Fibroblast of lung (primary cell): ENCODE data around the gene NCOA4. TPM values are rescaled to one million over a fixed set of nuclear protein-coding genes. Genes with fewer than 3 reads are reported as not detected.

Experiments
- DNase-seq, 2 donors: peaks; one replicate each; pipeline versions ENCODE4 v3.0.0 to v3.0.0-alpha.2; 2010; ENCODE audit warnings: low read depth in 2 of 2
- H2AFZ ChIP-seq: 2 replicates; pipeline ENCODE4 v1.5.1; 2012; ENCODE audit warnings: low read length, control low read depth, inconsistent platforms
- H3K27ac ChIP-seq: 2 replicates; pipeline ENCODE4 v1.5.1; 2011; ENCODE audit warnings: low read length, control low read depth; ENCODE audit not compliant: insufficient read depth
- H3K27me3 ChIP-seq: 2 replicates; pipeline ENCODE4 v1.5.1; 2011; ENCODE audit warnings: mild to moderate bottlenecking, low read length; ENCODE audit not compliant: control insufficient read depth, insufficient read depth
- H3K36me3 ChIP-seq: 2 replicates; pipeline ENCODE4 v1.5.1; 2011; ENCODE audit warnings: low read length; ENCODE audit not compliant: control insufficient read depth, insufficient read depth
- H3K4me1 ChIP-seq: 2 replicates; pipeline ENCODE4 v1.5.1; 2011; ENCODE audit warnings: low read length; ENCODE audit not compliant: control insufficient read depth, insufficient read depth; ENCODE audit errors: extremely low read depth
- H3K4me2 ChIP-seq: 2 replicates; pipeline ENCODE4 v1.5.1; 2011; ENCODE audit warnings: low read length, control low read depth; ENCODE audit not compliant: insufficient read depth; ENCODE audit errors: extremely low read depth
- H3K4me3 ChIP-seq, 4 experiments: fragments of 200-600 bp in 1 of 4; sonication (generic) in 1 of 4; replicated peaks in 1 of 4; 2 replicates each; pipeline ENCODE4 v1.5.1; 2011 to 2016; ENCODE audit warnings: low read length in 4 of 4, low read depth in 3 of 4, mild to moderate bottlenecking in 3 of 4, control low read depth in 2 of 4, inconsistent platforms in 1 of 4, mixed read lengths in 1 of 4; ENCODE audit not compliant: insufficient read depth in 1 of 4; ENCODE audit errors: control extremely low read depth in 1 of 4
- H3K79me2 ChIP-seq: 2 replicates; pipeline ENCODE4 v1.5.1; 2012; ENCODE audit warnings: mild to moderate bottlenecking, low read length, inconsistent platforms; ENCODE audit not compliant: control insufficient read depth, insufficient read depth
- H3K9ac ChIP-seq: 2 replicates; pipeline ENCODE4 v1.5.1; 2011; ENCODE audit warnings: mild to moderate bottlenecking, low read length, control low read depth; ENCODE audit not compliant: insufficient read depth
- H3K9me3 ChIP-seq: 2 replicates; pipeline ENCODE4 v1.5.1; 2012; ENCODE audit warnings: low read depth, low read length; ENCODE audit not compliant: control insufficient read depth, insufficient read depth
- H4K20me1 ChIP-seq: 2 replicates; pipeline ENCODE4 v1.5.1; 2011; ENCODE audit warnings: low read length; ENCODE audit not compliant: control insufficient read depth, insufficient read depth; ENCODE audit errors: extremely low read depth
- CTCF ChIP-seq, 2 donors: IDR thresholded peaks in 1 of 2; conservative IDR thresholded peaks in 1 of 2; 1 replicate in 1 of 2; 2 replicates in 1 of 2; pipeline ENCODE4 v1.5.1; 2011 to 2012; ENCODE audit warnings: low read length in 2 of 2, control low read depth in 1 of 2, inconsistent platforms in 1 of 2, low read depth in 1 of 2, mild to moderate bottlenecking in 1 of 2
- EZH2 ChIP-seq: IDR thresholded peaks from 2 replicates; pipeline ENCODE4 v1.5.1; 2012; ENCODE audit warnings: low read length, control low read depth, mild to moderate bottlenecking; ENCODE audit errors: missing control alignments
- polyA plus RNA-seq, 2 donors: library from polyadenylated mRNA; depleted of rRNA in 1 of 2; stranded (reverse) in 1 of 2; unstranded in 1 of 2; fragments of >200 nt; gene quantifications; 2 replicates each; pipeline ENCODE4 v1.2.1, GENCODE V29; 2011 to 2012; ENCODE audit warnings: missing spikeins in 1 of 2
- total RNA-seq: library from RNA; depleted of rRNA; stranded (reverse); fragments of >200 nt; gene quantifications from 2 replicates; pipeline ENCODE4 v1.2.1, GENCODE V29; 2014

NCOA4 gene
- total and polyA plus RNA-seq, 2 donors (not counting 1 experiment from before 2014, with no cell fraction given), result 140 to 175 TPM

- TF ChIP-seq EZH2, result no peak
- TF ChIP-seq CTCF (conservative IDR thresholded peaks at IDR 0.05 in 1 of 2, IDR thresholded peaks at IDR 0.05 in 1 of 2; ENCODE audit: low read depth in 1 of 2, low read length in 2 of 2), result no peak
- no peak overlapping the region for H3K4me2 ChIP-seq
- no peaks in the 10 kb centered on the region for H3K36me3 ChIP-seq
- H3K4me1 ChIP-seq, result no peaks in the 10 kb centered on the region
- H3K4me3 ChIP-seq, result no peak overlapping the region
- no peak for DNase-seq
- no peaks in the 10 kb centered on the region for H3K9me3 ChIP-seq
- no peak overlapping the region for H3K27ac ChIP-seq
- H2AFZ ChIP-seq, result no peak overlapping the region
- no peaks in the 10 kb centered on the region for H3K79me2 ChIP-seq
- H3K27me3 ChIP-seq, result peaks cover 2% of the 10 kb centered on the region
- no peak overlapping the region for H3K9ac ChIP-seq
- H4K20me1 ChIP-seq, result no peaks in the 10 kb centered on the region
Measured at GRCh38 chr10:46040004-46040403, 9.6 kb upstream of the NCOA4 start.

GRCh38 chr10:46037107-46037825, 6.8 kb upstream of the NCOA4 start:
- Histone ChIP-seq H3K79me2 (no peaks in the 10 kb centered on the region), H3K4me2 (no peak overlapping the region), H3K27me3 (peaks cover 2% of the 10 kb centered on the region), H3K4me1 (peaks cover 2% of the 10 kb centered on the region), H3K4me3 (no peak overlapping the region), H3K9me3 (no peaks in the 10 kb centered on the region), H3K9ac (no peak overlapping the region), H4K20me1 (no peaks in the 10 kb centered on the region), H3K36me3 (no peaks in the 10 kb centered on the region), H3K27ac (no peak overlapping the region), H2AFZ (no peak overlapping the region)
- DNase-seq, result no peak
- TF ChIP-seq EZH2 (no peak), CTCF (conservative IDR thresholded peaks at IDR 0.05 in 1 of 2, IDR thresholded peaks at IDR 0.05 in 1 of 2; ENCODE audit: low read depth in 1 of 2, low read length in 2 of 2) (no peak)

GRCh38 chr10:46035923-46036849, 5.8 kb upstream of the NCOA4 start:
- Histone ChIP-seq H3K79me2 (no peaks in the 10 kb centered on the region), H3K4me2 (no peak overlapping the region), H3K4me3 (no peak overlapping the region), H2AFZ (no peak overlapping the region), H3K9me3 (no peaks in the 10 kb centered on the region), H3K4me1 (peaks cover 2% of the 10 kb centered on the region), H4K20me1 (no peaks in the 10 kb centered on the region), H3K27ac (no peak overlapping the region), H3K27me3 (peaks cover 2% of the 10 kb centered on the region), H3K36me3 (no peaks in the 10 kb centered on the region), H3K9ac (no peak overlapping the region)
- TF ChIP-seq CTCF (conservative IDR thresholded peaks at IDR 0.05 in 1 of 2, IDR thresholded peaks at IDR 0.05 in 1 of 2; ENCODE audit: low read depth in 1 of 2, low read length in 2 of 2) (no peak), EZH2 (no peak)
- DNase-seq, result no peak
